Activated CD4-positive, alpha-beta T cell treated with anti-CD3 and anti-CD28 coated beads for 48 hours (primary cell): ENCODE measurements around the gene NPPC.
"Not testable (repeated sequence)": the region's sequence is repeated elsewhere in the genome, so short reads cannot be mapped to it uniquely, and the experiment has no call there.

Experiments
- DNase-seq: peaks from one replicate; pipeline ENCODE4 v3.0.0-alpha.2; 2020

NPPC gene

DNA sequence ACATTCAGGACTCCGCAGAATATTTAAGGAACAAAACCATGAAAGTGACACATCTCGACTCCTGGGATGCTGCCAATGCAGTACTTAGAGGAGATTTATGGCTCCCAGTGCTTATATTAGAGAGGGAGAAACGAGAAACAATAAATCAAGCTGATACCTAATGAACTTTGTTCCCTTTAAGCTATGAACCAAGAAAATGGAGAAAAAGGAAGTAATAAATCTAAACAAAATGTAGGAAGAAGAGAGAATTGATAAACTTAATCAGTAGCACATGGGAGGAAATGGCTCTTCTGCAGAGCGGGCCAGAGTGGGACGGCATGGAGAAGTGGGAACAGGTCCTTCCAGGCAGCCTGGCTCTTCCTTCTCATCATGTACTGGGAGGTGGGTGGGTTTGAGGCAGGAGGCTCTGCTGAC lies 42.7 kb downstream of the NPPC start:
- no peak for DNase-seq

DNA sequence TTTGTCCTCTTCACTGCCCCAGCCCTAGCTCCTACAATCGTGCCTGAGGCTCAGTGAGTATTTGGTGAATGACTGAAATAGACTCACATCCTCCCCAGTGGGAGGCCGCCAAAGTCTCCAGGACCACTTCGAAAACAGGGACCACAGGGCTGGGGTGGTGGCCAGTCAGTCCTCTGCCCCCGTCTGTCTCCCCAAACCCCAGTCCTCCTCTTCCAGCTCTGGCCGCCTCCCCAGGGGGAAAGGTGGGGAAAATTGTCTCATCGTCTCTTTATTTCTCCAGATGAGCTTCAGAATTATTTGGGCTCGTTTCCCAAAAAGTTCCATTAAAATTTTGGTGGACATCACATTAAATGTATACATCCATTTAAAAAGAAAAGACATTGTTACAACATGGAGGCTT lies 43.5 kb downstream of the NPPC start:
- DNase-seq = no peak

DNA sequence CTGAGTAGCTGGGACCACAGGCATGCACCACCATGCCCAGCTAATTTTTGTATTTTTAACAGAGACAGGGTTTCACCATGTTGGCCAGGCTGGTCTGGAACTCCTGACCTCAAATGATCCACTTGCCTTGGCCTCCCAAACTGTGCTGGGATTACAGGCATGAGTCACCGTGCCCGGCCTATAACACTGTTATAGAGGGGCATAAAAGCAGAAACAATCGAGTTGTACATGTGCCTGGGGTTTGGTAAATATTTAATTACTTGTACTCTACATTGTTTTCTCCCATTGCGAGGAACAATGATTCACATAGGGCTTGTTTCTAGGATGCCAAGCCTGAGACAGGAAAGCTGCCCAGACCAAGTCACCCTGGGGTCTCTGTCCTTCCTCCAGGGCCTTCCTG lies 45.8 kb downstream of the NPPC start:
- DNase-seq = not testable (repeated sequence)

DNA sequence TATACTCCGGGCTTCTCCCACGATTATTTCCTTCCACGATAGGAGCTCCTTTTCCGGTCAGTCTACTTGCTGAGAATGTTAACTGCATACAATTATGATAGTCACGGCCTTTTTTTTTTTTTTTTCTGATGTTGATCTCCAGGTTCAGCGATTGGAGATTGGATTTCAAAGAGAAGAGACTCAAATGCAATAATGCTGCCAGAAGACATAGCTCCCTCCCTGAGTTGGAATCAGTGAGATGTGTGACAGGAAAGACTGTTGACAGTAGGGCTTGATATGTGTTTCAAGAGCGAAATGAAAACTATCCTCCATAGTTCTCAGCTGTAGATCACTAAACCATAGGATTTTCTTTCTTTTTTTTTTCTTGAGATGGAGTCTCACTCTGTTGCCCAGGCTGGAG lies 47.0 kb downstream of the NPPC start:
- no peak for DNase-seq

DNA sequence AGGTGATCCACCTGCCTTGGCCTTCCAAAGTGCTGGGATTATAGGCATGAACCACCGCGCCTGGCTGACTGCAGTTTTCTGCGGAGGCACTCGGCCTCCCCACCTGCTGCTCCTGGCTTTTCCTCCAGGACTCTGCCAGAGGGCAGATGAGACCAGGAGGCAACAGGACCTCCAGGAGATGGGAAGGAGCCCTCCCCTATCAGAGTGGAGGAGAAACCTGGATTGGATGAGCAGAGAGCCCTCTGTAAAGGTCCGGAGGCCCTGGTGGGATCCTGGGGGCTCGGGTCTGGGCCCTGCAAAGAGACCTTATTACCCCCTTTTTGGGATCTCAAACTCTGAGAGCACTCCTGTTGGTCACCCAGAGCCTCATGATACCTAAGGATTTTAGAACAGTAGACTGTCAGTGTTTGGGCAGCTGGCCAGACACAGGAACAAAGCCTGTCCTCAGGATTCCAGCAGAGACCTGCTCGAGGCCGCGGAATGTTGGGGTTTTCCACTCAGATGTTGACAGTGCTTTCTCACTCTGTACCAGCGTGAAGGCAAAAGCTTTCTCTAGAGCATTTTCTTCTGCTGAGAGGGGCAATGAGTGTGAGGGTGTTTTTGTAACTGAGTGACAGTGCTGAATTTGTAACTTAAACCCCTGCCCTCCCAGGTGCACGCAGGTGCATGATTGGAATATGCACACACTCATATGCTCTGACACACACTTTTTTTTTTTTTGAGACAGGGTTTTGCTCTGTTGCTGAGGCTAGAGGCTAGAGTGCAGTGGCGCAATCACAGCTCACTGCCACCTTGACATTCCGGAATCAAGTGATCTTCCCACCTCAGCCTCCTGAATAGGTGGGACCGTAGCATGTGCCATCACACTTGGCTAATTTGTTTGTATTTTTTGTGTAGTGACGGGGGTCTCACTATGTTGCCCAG lies 48.4 kb downstream of the NPPC start:
- DNase-seq = no peak

DNA sequence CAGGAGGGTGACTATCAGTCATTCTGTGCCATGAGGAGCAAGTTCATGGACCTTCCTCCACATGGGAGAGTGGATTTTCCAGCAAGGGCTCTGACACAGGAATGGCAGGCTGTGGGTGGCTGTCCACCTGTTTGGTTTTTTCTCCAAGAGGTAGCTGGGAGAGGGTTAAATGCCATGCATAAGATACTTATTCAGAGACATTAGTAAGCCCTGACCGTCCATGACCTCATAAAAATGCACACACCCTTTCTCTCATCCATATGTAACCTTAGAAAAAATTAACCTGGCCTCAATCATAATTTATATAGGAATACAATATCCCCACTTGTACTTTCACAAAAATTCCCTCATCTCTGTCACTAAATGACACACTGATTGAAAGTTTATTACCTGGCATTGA lies 51.3 kb downstream of the NPPC start:
- no peak for DNase-seq
